ENCODE results near the gene UGGT2. TPM values are rescaled to one million over a fixed set of nuclear protein-coding genes. Genes with fewer than 3 reads are reported as not detected.
"Not testable (repeated sequence)": the region's sequence is repeated elsewhere in the genome, so short reads cannot be mapped to it uniquely, and the experiment has no call there.

Gene UGGT2
- polyA plus RNA-seq, 1 donor = 21.9 TPM

DNA sequence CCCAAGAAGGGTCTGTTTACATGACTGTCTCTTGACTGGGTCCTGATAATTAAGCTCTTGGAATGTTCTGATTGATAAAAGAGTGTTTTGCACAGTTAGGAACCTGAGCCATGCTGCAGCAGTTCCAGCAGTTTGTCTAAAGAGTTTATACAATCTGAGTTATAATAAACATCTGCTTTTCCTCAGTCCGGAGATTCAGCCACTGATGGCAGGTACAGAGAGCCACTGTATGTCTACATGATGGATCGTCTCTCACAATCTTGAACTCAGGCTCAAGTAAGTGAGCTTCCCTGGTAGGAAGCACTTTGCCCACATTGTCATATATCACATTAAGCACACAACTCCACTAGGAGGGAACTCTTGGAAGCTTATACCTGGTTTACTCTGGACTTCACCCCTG is 84.3 kb downstream of the UGGT2 start:
- no peak for DNase-seq (ENCODE audit: low read depth)

DNA sequence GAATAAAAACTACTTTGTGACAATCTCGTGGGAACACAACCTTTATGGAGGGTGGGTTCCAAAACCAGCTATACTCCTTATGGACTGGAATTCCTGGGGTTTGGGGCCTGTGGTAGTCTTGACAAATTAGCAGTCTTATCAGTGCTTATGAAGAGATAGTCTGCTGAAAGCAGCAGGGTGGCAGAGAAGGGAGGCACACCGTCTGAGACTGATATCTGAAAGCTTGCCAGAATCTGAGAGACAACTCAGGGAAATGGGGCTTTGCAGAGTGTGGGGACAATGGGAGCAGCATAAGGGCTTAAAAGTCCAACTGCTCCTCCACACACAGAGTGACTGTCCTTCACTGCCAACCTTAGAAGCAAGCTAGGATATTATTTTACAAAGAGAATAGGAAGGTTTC is 95.9 kb downstream of the UGGT2 start:
- DNase-seq (ENCODE audit: low read depth) = no peak

- DNase-seq (ENCODE audit: low read depth) = no peak
Measured at GRCh38 chr13:95956589-95957148, 96.5 kb downstream of the UGGT2 start.

GRCh38 chr13:95955719-95956118 is 97.5 kb downstream of the UGGT2 start:
- no peak for DNase-seq (ENCODE audit: low read depth)

- no peak for DNase-seq (ENCODE audit: low read depth)
Measured at GRCh38 chr13:95955255-95955654, 97.9 kb downstream of the UGGT2 start.

GRCh38 chr13:95954266-95954665 is 98.9 kb downstream of the UGGT2 start:
- no peak for DNase-seq (ENCODE audit: low read depth)

- no peak for DNase-seq (ENCODE audit: low read depth)
Measured at GRCh38 chr13:95950103-95950502, 103.1 kb downstream of the UGGT2 start.

DNA sequence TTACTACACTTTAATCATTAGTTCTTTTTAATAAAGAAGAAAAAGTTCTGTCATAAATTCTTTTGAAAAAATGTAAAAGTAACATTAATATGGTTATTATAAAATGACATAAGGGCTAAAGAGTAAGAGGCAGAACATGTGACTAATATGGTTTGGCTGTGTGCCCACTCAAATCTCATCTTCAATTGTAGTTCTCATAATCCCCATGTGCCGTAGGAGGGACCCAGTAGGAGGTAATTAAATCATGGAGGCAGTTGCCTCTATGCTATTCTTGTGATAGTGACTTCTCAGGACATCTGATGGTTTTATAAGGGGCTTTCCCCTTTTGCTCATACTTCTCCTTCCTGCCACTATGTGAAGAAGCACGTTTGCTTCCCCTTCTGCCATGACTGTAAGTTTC is 104.5 kb downstream of the UGGT2 start:
- DNase-seq (ENCODE audit: low read depth) = no peak

DNA sequence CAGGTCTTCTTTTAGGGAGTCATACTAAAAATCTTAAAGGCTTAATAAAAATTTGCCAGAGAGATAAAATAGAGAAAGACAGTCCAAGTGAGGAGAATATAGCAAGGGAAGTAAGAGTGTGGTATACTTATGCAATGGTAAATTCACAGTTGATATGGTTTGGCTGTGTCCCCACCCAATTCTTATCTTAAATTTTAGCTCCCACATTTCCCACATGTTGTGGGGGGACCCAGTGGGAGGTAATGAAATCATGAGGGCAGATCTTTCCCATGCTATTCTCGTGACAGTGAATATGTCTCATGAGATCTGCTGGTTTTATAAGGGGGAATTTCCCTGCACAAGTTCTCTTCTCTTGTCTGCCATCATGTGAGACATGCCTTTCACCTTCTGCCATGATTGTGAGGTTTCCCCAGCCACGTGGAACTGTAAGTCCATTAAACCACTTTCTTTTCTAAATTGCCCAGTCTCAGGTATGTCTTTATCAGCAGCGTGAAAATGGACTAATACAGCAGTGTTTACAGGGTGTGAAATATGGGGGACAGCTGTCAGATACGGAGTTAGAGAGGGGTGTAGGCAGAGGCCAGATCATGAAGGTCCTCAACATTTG is 115.4 kb downstream of the UGGT2 start:
- DNase-seq (ENCODE audit: low read depth) = no peak

GRCh38 chr13:95931300-95932025 is 121.7 kb downstream of the UGGT2 start:
- DNase-seq (ENCODE audit: low read depth) = no peak

DNA sequence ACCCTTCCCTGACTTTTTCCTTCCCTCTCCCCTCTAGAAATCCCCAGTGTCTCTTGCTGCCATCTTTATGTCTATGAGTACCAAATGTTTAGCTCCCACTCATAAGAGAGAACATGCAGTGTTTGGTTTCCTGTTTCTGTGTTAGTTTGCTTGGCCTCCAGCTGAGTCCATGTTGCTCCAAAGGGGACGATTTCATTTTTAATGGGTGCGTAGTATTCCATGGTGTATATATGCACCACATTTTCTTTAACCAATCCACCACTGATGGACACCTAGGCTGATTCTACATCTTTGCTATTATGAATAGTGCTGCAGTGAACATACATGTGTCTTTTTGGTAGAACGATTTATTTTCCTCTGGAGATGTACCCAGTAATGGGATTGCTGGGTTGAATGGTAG is 123.8 kb downstream of the UGGT2 start:
- no peak for DNase-seq (ENCODE audit: low read depth)

- not testable (repeated sequence) for DNase-seq (ENCODE audit: low read depth)
Measured at GRCh38 chr13:95928367-95928906, 124.8 kb downstream of the UGGT2 start.

DNA sequence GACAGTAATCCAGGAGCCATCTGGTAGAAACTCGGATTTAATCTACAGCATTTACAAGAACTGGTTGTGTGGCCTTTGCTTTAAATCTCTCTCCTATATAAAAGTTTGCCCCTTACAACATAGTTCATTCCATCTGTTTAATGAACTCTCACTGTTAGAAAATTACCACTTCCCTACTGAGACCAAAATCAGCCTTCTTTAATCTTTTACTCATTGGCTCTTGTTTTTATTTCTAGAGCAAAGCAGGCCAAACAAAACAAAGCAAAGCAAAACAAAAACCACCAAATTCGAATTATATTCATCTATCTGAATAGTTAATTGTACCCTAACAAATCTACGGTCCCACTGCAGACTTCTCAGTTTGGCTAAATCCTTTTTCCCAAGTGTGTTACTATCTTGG is 127.0 kb downstream of the UGGT2 start:
- no peak for DNase-seq (ENCODE audit: low read depth)

- no peak for DNase-seq (ENCODE audit: low read depth)
Measured at GRCh38 chr13:95924389-95924994, 128.7 kb downstream of the UGGT2 start.

DNA sequence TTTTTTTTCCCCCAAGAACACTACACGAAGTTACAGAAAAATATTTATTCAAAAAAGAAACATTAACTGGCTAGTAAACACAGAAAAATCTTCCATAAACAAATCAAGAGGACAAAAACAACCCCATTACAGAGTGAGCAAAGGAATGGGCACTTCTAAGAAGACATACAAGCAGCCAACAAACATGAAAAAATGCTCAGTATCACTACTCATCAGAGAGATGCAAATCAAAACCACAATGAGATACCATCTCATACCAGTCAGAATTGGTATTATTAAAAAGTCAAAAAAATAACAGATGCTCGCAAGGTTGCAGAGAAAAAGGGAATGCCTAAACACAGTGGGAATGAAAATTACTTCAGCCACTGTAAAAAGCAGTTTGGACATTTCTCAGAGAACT is 131.7 kb downstream of the UGGT2 start:
- no peak for DNase-seq (ENCODE audit: low read depth)

GRCh38 chr13:95920485-95920884 is 132.7 kb downstream of the UGGT2 start:
- DNase-seq (ENCODE audit: low read depth) = no peak

DNA sequence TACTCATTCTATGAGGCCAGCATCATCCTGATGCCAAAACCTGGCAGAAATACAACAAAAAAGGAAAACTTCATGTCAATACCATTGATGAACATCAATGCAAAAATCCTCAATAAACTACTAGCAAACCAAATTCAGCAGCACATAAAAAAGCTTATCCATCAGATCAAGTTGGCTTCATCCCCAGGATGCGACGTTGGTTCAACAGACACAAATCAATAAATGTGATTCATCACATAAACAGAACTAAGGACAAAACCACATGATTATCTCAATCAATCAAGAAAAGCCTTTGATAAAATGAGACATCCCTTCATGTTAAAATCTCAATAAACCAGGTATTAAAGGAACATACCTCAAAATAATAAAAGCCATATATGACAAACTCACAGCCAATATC is 134.3 kb downstream of the UGGT2 start:
- no peak for DNase-seq (ENCODE audit: low read depth)

DNA sequence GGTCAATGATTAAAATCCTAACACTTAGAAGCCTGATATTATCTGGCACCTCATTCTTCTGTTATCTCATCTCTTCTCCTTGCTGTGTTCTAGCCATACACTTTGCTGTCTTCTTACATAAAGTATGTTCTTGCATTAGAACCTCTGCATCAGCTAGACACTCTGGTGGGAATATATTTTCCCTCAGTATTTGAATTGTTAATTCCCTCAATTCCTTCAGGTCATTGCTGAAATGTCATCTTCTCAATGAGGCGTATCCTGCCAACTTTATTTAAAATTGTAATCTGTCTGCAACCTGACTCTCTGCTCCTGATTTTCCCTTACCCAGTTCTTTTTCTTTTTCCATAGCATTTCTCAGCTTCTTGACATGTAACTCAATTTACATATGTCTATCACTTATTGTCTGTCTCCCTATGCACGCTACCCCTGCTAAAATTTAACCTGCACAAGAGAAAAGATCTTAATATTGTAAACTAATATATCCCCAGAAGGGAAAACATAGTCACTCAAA is 138.2 kb downstream of the UGGT2 start:
- DNase-seq (ENCODE audit: low read depth) = no peak

- no peak for DNase-seq (ENCODE audit: low read depth)
Measured at GRCh38 chr13:95906999-95907398, 146.2 kb downstream of the UGGT2 start.

DNA sequence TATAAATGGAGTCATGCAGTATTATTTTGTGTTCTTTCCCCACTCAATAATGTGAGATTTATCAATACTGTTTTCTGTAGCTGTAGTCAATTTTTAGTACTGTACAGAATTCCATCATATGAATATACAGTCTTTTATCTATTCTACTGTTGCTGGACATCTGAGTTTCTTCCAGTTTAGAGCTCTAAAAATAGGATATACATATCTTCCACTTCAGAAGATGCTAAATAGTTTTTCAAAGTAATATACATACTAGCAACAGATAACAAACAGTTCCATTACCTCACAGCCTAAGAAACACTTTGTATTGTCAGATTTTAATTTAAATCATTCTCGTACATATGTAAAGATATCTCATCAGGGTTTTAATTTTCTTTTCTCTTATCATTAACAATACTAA is 149.6 kb downstream of the UGGT2 start:
- DNase-seq (ENCODE audit: low read depth) = no peak

- DNase-seq (ENCODE audit: low read depth) = no peak
Measured at GRCh38 chr13:95902741-95903140, 150.5 kb downstream of the UGGT2 start.

DNA sequence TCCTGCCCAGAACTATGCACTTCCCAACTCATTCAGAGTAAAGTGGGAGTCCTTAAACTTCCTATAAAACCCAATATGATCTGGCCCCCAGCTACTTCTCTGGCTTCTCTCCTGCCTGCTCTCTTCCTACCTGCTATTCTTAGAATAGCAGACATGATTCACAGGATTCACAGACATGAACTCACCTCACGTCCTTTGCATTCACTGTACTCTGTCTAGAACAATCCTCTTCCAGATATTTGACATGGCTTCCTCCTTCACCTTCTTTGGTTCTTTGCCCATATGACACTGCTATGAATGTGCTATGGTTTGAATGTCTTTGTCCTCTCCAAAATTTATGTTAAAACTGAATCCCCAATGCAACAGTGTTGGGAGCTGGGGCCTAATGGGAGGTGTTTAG is 154.9 kb downstream of the UGGT2 start:
- DNase-seq (ENCODE audit: low read depth) = no peak
